A549 treated with Hydrocortisone at 1 μM for 4 hours (cell line): ENCODE data around the gene DNAJC24. TPM values are rescaled to one million over a fixed set of nuclear protein-coding genes. Genes with fewer than 3 reads are reported as not detected.

Experiments
- total RNA-seq: library from RNA; stranded (reverse); fragments of 200-300 nt; extraction: Qiagen RNA extraction; gene quantifications from 5 replicates; pipeline ENCODE4 v1.2.3, GENCODE V29; 2022

DNAJC24 gene
- total RNA-seq, result 7.8 to 12.9 TPM (median 9.5 TPM) in 5 replicates

GRCh38 chr11:31369348-31370329 lies at the start of gene DNAJC24, which contains the start of gene DCDC1:
TSS of gene DNAJC24 (plus strand) at chr11:31369860. CDS start at chr11:31370749, 889 bp downstream.
TSS of gene DCDC1 (minus strand) at chr11:31369739. CDS start at chr11:31328280, 41,459 bp downstream.

Other genes starting within 250 kb of the DNAJC24 start
- gene DCDC1, start 121 bp upstream of the DNAJC24 start, total RNA-seq, result 0.30 to 0.61 TPM (median 0.40 TPM) in 5 replicates
- gene IMMP1L, start 139.8 kb downstream of the DNAJC24 start, total RNA-seq, result 30.2 to 54.1 TPM (median 33.7 TPM) in 5 replicates
- 7.2 to 9.3 TPM (median 7.8 TPM) in 5 replicates for gene ELP4, start 139.9 kb downstream of the DNAJC24 start, total RNA-seq